Activated T-helper 9 cell treated with anti-CD3 and anti-CD28 coated beads, Interleukin-2, amount 50 U/mL, for 16 hours (primary cell): ENCODE results near the gene TOMM20.
"Not testable (repeated sequence)": the region's sequence is repeated elsewhere in the genome, so short reads cannot be mapped to it uniquely, and the experiment has no call there.

Experiments used
- DNase-seq: peaks from one replicate; pipeline ENCODE4 v3.0.0-alpha.2; 2020; ENCODE audit warnings: low read depth

Gene TOMM20

GRCh38 chr1:235101558-235102258 lies 26.9 kb downstream of the TOMM20 start:
- no peak for DNase-seq

- no peak for DNase-seq
Observed at GRCh38 chr1:235100194-235100772, 28.4 kb downstream of the TOMM20 start.

- DNase-seq: no peak
Observed at GRCh38 chr1:235098991-235099390, 29.6 kb downstream of the TOMM20 start.

- no peak for DNase-seq
Observed at GRCh38 chr1:235098547-235098946, 30.1 kb downstream of the TOMM20 start.

GRCh38 chr1:235097501-235097900 lies 31.1 kb downstream of the TOMM20 start:
- not testable (repeated sequence) for DNase-seq

- DNase-seq: no peak
Observed at GRCh38 chr1:235095938-235096562, 32.6 kb downstream of the TOMM20 start.

- DNase-seq: peak; percentile 73
Observed at GRCh38 chr1:235093696-235094592, 34.7 kb downstream of the TOMM20 start.

- no peak for DNase-seq
Observed at GRCh38 chr1:235093013-235093695, 35.5 kb downstream of the TOMM20 start.

GRCh38 chr1:235092415-235092814 lies 36.2 kb downstream of the TOMM20 start:
- DNase-seq: not testable (repeated sequence)

- not testable (repeated sequence) for DNase-seq
Observed at GRCh38 chr1:235092045-235092406, 36.6 kb downstream of the TOMM20 start.

- DNase-seq: not testable (repeated sequence)
Observed at GRCh38 chr1:235091319-235092044, 37.2 kb downstream of the TOMM20 start.

- no peak for DNase-seq
Observed at GRCh38 chr1:235090406-235091069, 38.1 kb downstream of the TOMM20 start.

- no peak for DNase-seq
Observed at GRCh38 chr1:235088907-235089306, 39.7 kb downstream of the TOMM20 start.

- no peak for DNase-seq
Observed at GRCh38 chr1:235088430-235088829, 40.2 kb downstream of the TOMM20 start.

GRCh38 chr1:235087906-235088305 lies 40.7 kb downstream of the TOMM20 start:
- no peak for DNase-seq

- not testable (repeated sequence) for DNase-seq
Observed at GRCh38 chr1:235085411-235086117, 43.1 kb downstream of the TOMM20 start.

- DNase-seq: not testable (repeated sequence)
Observed at GRCh38 chr1:235080788-235081187, 47.8 kb downstream of the TOMM20 start.

GRCh38 chr1:235080297-235080657 lies 48.4 kb downstream of the TOMM20 start:
- not testable (repeated sequence) for DNase-seq

GRCh38 chr1:235079443-235080296 lies 49.0 kb downstream of the TOMM20 start:
- no peak for DNase-seq
